ENCODE measurements around the gene VSTM2L. TPM values are rescaled to one million over a fixed set of nuclear protein-coding genes. Genes with fewer than 3 reads are reported as not detected.
A peak's percentile ranks its signal among the peaks of the same experiment; 100 is the strongest.

The VSTM2L gene
- total and polyA plus RNA-seq, 9 of the 15 experiments (the other 6 are each of a cell fraction or from before 2014, with no cell fraction given), result not detected

GRCh38 chr20:37911261-37911660, 8.3 kb downstream of the VSTM2L start (continued):
- TF ChIP-seq SMARCB1 (IDR thresholded peaks at IDR 0.05; ENCODE audit: insufficient read length, low read depth) (no peak), E2F4 (CRISPR knock-in tag; IDR thresholded peaks at IDR 0.05; ENCODE audit: low read depth) (no peak), SLC30A9 (CRISPR knock-in tag; IDR thresholded peaks at IDR 0.05) (no peak)

- H3K36me3 ChIP-seq (ENCODE audit: control insufficient read depth, insufficient read depth, low read length), result no peaks in the 10 kb centered on the region
- TF ChIP-seq LARP7 (IDR thresholded peaks at IDR 0.05) (no peak), NRF1 (conservative IDR thresholded peaks at IDR 0.05 in 1 of 2, IDR thresholded peaks at IDR 0.05 in 1 of 2) (peak; percentile 39 to 57; a peak in 2 of 4 replicates), HINFP (tag; conservative IDR thresholded peaks at IDR 0.05; ENCODE audit: low read depth) (peak; percentile 70), SMAD1 (IDR thresholded peaks at IDR 0.05; ENCODE audit: low read depth, low read length, partially characterized antibody) (no peak), RCOR1 (IDR thresholded peaks at IDR 0.05; ENCODE audit: borderline replicate concordance in 1 of 2, low read depth in 2 of 2, low read length in 2 of 2) (0 out of 4 replicates have a peak, but pooled peaks of 1 of the 2 experiments have one; percentile 16)
- FAIRE-seq (peak; percentile 67), ATAC-seq (peak; percentile 83), DNase-seq (ENCODE audit: extremely low read depth in 1 of 4, low spot score in 3 of 4) (peak; percentile 42 to 57 (median 54))
- no peak overlapping the region; a peak in 1 of 4 replicates for H3K9ac ChIP-seq (ENCODE audit: insufficient read depth in 1 of 2, low read depth in 2 of 2, low read length in 2 of 2)
- WGBS (ENCODE audit: insufficient coverage, low coverage, missing lambda C conversion rate), result 0% methylated on average over 11 of the region's 11 CpGs
- in situ Hi-C loops (cut with MboI) (no loop called here), intact Hi-C loops (cut with micrococcal nuclease) (no loop called here)
- peaks cover 9% of the 10 kb centered on the region; the same call in 1 of the 2 replicates for H4K20me1 ChIP-seq (replicated peaks; ENCODE audit: control insufficient read depth, insufficient read depth, low read length)
- H3K27ac ChIP-seq (ENCODE audit: extremely low read depth, low read depth, low read length), result no peak overlapping the region
- CTCF ChIA-PET (ENCODE audit: low intra/inter-chr PET ratio), result no interaction called here
- POLR2A ChIA-PET, result no interaction called here
- H3K27me3 ChIP-seq (ENCODE audit: control insufficient read depth in 2 of 2, insufficient read depth in 2 of 2, low read length in 2 of 2), result peaks cover 39 to 82% of the 10 kb centered on the region in 2 experiments; a peak in 4 of 5 replicates
- H2AFZ ChIP-seq (ENCODE audit: low read depth, low read length), result no peak overlapping the region
- no peaks in the 10 kb centered on the region for H3K9me3 ChIP-seq (replicated peaks; ENCODE audit: control insufficient read depth, insufficient read depth, low read depth, low read length)
- no peak overlapping the region for H3K4me2 ChIP-seq (ENCODE audit: insufficient read depth, low read length)
- H3K79me2 ChIP-seq (ENCODE audit: control insufficient read depth, insufficient read depth, low read length), result no peaks in the 10 kb centered on the region
- BruUV-seq (replicated peaks), result no TSS peak
- H3K4me3 ChIP-seq, result no peak overlapping the region
- no peaks in the 10 kb centered on the region for H3K9me1 ChIP-seq (ENCODE audit: control insufficient read depth, insufficient read depth, low read length)
- H3K4me1 ChIP-seq (replicated peaks in 1 of 2; ENCODE audit: control insufficient read depth in 2 of 2, insufficient read depth in 2 of 2, low read length in 2 of 2), result peaks cover 0 to 13% of the 10 kb centered on the region in 2 experiments; a peak in 2 of 5 replicates
These were observed 8.9 kb downstream of the VSTM2L start for GRCh38 chr20:37911838-37912281.

Data from K562 (cell line).